GM13976 (cell line): ENCODE measurements around the gene HOXD11.

ENCODE experiments used
- DNase-seq: peaks from one replicate; pipeline ENCODE4 v3.0.0; 2012; ENCODE audit warnings: low spot score
- CTCF ChIP-seq: IDR thresholded peaks from 2 replicates; pipeline ENCODE4 v1.5.1; 2012; ENCODE audit warnings: borderline replicate concordance, mild to moderate bottlenecking; ENCODE audit not compliant: insufficient read depth; ENCODE audit errors: extremely low read depth, missing control alignments, control extremely low read depth
- in situ Hi-C: fragments of 300-500 bp; cut with MboI; formaldehyde crosslinking; loops from one replicate; pipeline ENCODE4 v1.12.0; 2022; ENCODE audit warnings: low sequenced_read_pairs, mixed read lengths, inconsistent platforms; ENCODE audit not compliant: unreplicated experiment

The HOXD11 gene

GRCh38 chr2:176146101-176146500 is 39.0 kb downstream of the HOXD11 start:
- no peak for TF ChIP-seq CTCF
- no peak for DNase-seq
- in situ Hi-C loops, result loop anchor here (10.0 to 25.0 kb wide), 4 partner anchors 309 to 666 kb away; no protein-coding TSS in a partner anchor

- no peak for DNase-seq
- no peak for TF ChIP-seq CTCF
- in situ Hi-C loops, result loop anchor here (10.0 to 25.0 kb wide), 4 partner anchors 308 to 666 kb away; no protein-coding TSS in a partner anchor
These were observed 39.6 kb downstream of the HOXD11 start for GRCh38 chr2:176146645-176147044.

GRCh38 chr2:176147210-176147799 is 40.2 kb downstream of the HOXD11 start:
- TF ChIP-seq CTCF, result no peak
- DNase-seq, result no peak
- in situ Hi-C loops, result loop anchor here (10.0 to 25.0 kb wide), 4 partner anchors 307 to 665 kb away; no protein-coding TSS in a partner anchor

- TF ChIP-seq CTCF, result no peak
These were observed 40.9 kb downstream of the HOXD11 start for GRCh38 chr2:176147800-176148496.

GRCh38 chr2:176148751-176149421 is 41.8 kb downstream of the HOXD11 start:
- no peak for TF ChIP-seq CTCF
- in situ Hi-C loops, result loop anchor here (10.0 to 25.0 kb wide), 4 partner anchors 306 to 663 kb away; no protein-coding TSS in a partner anchor
- DNase-seq, result no peak

More at GRCh38 chr2:176147800-176148496, 40.9 kb downstream of the HOXD11 start:
- in situ Hi-C loops, result loop anchor here (10.0 to 25.0 kb wide), 4 partner anchors 307 to 664 kb away; no protein-coding TSS in a partner anchor
- no peak for DNase-seq

- in situ Hi-C loops, result loop anchor here (10.0 to 25.0 kb wide), 4 partner anchors 305 to 663 kb away; no protein-coding TSS in a partner anchor
- no peak for DNase-seq
- TF ChIP-seq CTCF, result no peak
These were observed 42.4 kb downstream of the HOXD11 start for GRCh38 chr2:176149481-176149938.
